Lower leg skin (tissue), 3 donors: ENCODE measurements around the gene CCL1.

Experiments
- POLR2A ChIP-seq, 2 donors: fragments of 450-650 bp; IDR thresholded peaks; one replicate each; pipeline ENCODE4 v1.6.1; 2016 to 2017; ENCODE audit warnings: antibody characterized with exemption in 2 of 2, mild to moderate bottlenecking in 1 of 2, moderate library complexity in 1 of 2
- TF ChIP-seq, protein P1 (sequence below), 3 donors: fragments of 450-650 bp; IDR thresholded peaks; one replicate each; pipeline ENCODE4 v1.5.1; 2016; ENCODE audit warnings: antibody characterized with exemption in 3 of 3, mild to moderate bottlenecking in 3 of 3, moderate library complexity in 2 of 3

DNA sequence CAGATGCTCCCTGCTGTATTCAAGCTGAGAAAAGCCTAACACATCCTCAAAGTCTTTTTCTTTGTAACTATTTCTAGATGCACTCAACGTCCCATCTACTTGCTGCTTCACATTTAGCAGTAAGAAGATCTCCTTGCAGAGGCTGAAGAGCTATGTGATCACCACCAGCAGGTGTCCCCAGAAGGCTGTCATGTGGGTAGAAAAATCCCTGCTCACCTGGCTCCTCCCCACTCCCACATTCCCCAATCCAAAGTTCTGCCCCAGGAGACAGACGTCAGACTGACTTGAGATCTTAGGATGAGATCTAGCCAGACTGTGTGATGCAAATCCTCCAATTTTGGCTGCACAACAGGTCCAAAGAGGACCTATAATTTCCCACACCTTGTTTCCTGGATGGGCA lies 5.6 kb downstream of the CCL1 start:
- no peak for TF ChIP-seq POLR2A (IDR thresholded peaks at IDR 0.05)
- TF ChIP-seq, protein P1, sequence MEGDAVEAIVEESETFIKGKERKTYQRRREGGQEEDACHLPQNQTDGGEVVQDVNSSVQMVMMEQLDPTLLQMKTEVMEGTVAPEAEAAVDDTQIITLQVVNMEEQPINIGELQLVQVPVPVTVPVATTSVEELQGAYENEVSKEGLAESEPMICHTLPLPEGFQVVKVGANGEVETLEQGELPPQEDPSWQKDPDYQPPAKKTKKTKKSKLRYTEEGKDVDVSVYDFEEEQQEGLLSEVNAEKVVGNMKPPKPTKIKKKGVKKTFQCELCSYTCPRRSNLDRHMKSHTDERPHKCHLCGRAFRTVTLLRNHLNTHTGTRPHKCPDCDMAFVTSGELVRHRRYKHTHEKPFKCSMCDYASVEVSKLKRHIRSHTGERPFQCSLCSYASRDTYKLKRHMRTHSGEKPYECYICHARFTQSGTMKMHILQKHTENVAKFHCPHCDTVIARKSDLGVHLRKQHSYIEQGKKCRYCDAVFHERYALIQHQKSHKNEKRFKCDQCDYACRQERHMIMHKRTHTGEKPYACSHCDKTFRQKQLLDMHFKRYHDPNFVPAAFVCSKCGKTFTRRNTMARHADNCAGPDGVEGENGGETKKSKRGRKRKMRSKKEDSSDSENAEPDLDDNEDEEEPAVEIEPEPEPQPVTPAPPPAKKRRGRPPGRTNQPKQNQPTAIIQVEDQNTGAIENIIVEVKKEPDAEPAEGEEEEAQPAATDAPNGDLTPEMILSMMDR (IDR thresholded peaks at IDR 0.05), result no peak
